GM19043 (cell line): ENCODE data around the gene NEK2.
"Not testable (repeated sequence)": the region's sequence is repeated elsewhere in the genome, so short reads cannot be mapped to it uniquely, and the experiment has no call there.

Experiments
- ATAC-seq: cut with Tn5 transposase; IDR thresholded peaks from one replicate; pipeline ENCODE4 v1.9.1; 2021; ENCODE audit warnings: low read depth; ENCODE audit not compliant: unreplicated experiment

Gene NEK2

DNA sequence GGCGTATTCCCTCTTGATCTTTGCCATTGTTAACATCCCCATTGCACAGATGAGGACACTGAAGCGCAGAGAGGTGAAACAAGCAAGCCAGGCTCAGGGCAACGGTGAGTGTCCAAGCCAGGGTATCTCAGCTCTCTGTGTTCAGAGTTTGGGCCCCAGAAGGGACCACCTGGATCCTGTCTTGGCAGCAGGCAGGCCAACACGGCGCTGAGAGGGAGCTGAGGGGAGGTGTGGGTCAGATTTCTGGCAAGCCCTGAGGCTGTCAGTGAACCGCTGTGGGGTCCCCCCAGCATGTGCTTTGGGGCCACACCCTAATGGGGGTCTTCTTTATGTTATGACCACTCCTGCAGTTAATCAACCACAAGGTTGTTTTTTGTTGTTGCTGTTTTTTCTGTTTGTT, 23.1 kb downstream of the NEK2 start:
- no peak for ATAC-seq

DNA sequence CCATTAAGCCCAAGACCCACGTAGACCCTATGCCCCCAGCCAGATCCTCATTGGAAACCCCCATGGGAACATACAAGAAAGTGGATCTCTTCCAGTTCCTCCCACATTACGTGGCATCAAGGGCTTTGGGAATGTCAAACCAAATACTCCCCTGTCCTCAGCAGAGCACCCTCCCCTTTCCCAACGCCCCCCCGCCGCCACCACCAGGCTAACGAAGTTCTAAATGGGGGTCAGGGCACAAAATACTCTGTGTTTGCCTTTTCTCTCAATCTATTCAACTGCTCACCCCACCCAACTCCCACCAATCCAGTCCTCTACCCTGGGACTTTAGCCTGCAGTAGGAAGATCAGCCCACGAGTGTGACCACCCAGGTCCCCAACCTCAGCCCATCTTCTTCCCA, 24.5 kb downstream of the NEK2 start:
- ATAC-seq, result no peak

GRCh38 chr1:211648980-211649934, 26.2 kb downstream of the NEK2 start:
- no peak for ATAC-seq

GRCh38 chr1:211648336-211648735, 27.1 kb downstream of the NEK2 start:
- ATAC-seq, result no peak

DNA sequence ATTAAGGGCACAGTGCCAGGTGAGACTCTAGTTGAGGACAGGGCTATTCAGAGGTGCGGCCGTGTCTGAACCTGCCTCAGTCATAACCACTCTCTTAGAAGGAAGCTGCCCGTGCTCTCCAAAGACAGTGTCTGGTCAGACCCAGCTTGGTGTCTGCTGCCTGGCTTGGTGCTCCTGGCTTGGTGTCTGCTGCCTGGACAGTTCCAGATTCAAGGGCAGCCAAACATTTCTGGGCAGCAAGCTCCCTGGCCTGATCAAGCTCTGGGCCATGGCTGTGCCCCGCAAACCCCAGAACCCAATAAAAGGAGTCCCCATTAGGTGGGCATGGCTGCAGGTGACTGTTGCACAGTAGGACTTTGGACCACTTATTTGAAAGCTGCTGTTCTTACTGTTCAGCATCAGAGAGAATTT, 27.7 kb downstream of the NEK2 start:
- ATAC-seq, result no peak

- no peak for ATAC-seq
Measured at GRCh38 chr1:211646566-211646965, 28.9 kb downstream of the NEK2 start.

GRCh38 chr1:211645601-211646000, 29.8 kb downstream of the NEK2 start:
- ATAC-seq, result not testable (repeated sequence)

GRCh38 chr1:211644653-211645052, 30.8 kb downstream of the NEK2 start:
- ATAC-seq, result no peak

- ATAC-seq, result no peak
Measured at GRCh38 chr1:211643324-211644212, 31.9 kb downstream of the NEK2 start.

GRCh38 chr1:211642870-211643269, 32.6 kb downstream of the NEK2 start:
- ATAC-seq, result no peak

- no peak for ATAC-seq
Measured at GRCh38 chr1:211641942-211642341, 33.5 kb downstream of the NEK2 start.

- no peak for ATAC-seq
Measured at GRCh38 chr1:211641044-211641800, 34.2 kb downstream of the NEK2 start.

- ATAC-seq, result no peak
Measured at GRCh38 chr1:211640301-211640630, 35.2 kb downstream of the NEK2 start.

DNA sequence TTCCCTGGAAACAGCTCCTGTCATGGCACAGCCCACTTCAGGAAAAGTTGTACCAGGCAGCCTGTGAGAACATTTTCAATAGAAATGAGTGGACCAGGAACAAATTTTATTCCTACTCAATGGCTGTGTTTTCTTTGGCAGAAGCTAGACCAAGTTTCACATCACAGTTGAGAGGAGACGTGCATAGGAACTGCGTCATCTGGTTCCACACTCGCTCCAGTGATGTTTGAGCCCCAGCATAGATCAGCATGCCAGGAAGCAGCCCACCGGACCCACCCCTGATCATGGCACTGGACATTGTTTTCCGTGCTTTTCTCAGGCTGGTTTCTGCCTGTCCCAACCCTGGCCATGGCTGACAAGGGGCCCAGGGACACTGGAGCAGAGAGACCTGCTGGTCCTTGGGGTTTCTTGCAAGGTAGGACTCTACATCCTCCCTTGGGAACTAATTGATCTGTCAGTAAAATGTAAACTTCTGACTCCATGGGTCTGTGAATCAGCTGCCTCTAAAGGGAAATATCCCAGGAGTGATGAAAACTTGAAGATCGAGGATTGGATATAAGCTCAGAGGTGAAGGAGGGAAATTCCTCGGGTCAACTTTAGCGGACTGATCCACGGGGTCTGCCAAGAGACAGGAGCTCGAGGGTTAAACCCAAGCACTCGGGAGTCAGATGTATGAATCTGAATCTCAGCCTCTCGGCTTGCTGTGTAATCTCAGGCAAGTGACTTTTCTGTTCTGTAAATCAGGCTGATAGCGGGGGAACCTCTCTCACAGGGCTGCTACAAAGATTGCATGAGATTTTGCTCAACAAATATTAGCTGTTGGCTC, 35.7 kb downstream of the NEK2 start:
- ATAC-seq, result no peak

DNA sequence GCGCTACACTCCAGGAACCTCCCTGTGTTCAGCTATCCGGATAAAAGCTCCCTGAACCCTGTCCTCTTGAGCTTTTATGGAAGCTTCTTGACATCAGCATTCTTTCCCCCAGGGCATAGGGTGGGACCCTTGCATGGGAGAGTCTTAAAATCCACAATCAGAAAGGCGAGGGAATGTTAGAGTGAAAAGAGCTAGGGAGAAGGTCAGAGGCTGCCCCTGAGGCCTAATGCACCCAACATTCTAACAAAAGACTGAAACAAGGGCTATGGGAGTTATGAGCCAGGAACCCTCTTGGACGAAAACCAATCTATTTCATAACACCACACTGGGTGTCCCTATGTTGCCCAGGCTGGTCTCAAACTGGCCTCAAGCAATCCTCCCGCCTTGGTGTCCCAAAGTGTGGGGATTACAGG, 36.7 kb downstream of the NEK2 start:
- no peak for ATAC-seq

- no peak for ATAC-seq
Measured at GRCh38 chr1:211638246-211638645, 37.2 kb downstream of the NEK2 start.

- ATAC-seq, result no peak
Measured at GRCh38 chr1:211637066-211637465, 38.4 kb downstream of the NEK2 start.

DNA sequence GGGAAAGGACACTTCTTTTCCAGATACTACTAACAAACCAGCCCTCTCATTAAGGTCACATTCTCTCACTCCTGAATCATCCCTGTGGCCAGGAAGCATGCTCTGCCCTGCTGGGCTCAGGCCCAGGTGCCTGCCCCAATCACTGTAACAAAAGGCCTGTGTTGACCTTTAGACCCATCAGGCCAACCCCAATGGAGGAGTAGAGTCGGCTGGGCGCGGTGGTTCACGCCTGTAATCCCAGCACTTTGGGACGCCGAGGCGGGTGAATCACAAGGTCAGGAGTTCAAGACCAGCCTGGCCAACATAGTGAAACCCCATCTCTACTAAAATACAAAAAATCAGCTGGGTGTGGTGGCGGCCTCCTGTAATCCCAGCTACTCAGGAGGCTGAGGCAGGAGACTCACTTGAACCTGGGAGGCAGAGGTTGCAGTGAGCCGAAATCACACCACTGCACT, 38.8 kb downstream of the NEK2 start:
- ATAC-seq, result not testable (repeated sequence)

DNA sequence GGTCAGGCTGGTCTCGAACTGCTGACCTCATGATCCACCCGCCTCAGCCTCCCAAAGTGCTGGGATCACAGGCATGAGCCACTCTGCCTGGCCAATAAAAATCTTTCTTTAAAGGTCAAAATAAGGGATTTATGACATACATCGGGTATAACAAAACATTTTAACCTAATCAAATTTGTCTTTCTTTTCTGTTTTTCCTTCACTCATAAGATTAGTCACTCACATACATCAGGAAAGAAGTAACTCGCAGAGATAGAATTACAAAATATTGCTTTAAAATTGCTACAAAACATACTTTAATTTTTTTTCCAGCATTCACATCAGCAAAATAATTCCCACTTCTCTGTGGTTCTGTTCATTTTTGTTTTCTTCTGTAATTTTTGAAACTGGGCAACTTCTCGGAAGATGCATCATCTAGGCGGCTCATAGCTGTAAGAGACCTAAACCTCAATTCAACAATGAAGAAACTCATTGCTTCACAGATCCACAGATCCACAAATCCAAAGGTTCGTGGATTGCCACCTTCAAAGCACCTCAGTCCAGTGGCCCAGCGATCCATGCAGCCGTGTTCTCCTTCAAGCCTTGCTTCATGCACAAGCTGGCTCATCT, 39.7 kb downstream of the NEK2 start:
- ATAC-seq, result no peak
